Pancreas (tissue), 10 donors: Measurements from ENCODE around the gene SMIM20. TPM values are rescaled to one million over a fixed set of nuclear protein-coding genes. Genes with fewer than 3 reads are reported as not detected.

ENCODE experiments used
- ATAC-seq, 4 donors: fragments of 200-7000 bp; cut with Tn5 transposase; one replicate each; pipeline versions ENCODE4 v1.8.0 to v1.9.1; 2020; ENCODE audit warnings: mild to moderate bottlenecking in 4 of 4, moderate library complexity in 4 of 4
- DNase-seq, 6 donors: peaks; one replicate each; pipeline ENCODE4 v3.0.0-alpha.2; 2020
- FAIRE-seq: peaks from 2 replicates; lab custom pipeline; 2012; peaks lifted over from hg19 to GRCh38; lab: Jason Lieb, UNC
- H3K27ac ChIP-seq, 4 donors: fragments of 200-600 bp; sonication (generic); 1 replicate in 3 of 4; 2 replicates in 1 of 4; pipeline versions ENCODE4 v1.5.0 to v1.8.0; 2020
- H3K27me3 ChIP-seq, 4 donors: fragments of 200-600 bp; one replicate each; pipeline ENCODE4 v1.8.0; 2021
- H3K36me3 ChIP-seq, 3 donors: fragments of 200-600 bp; sonication (generic) in 1 of 3; one replicate each; pipeline versions ENCODE4 v1.5.0 to v1.8.0; 2020 to 2021
- H3K4me1 ChIP-seq, 3 donors: fragments of 200-600 bp; one replicate each; pipeline ENCODE4 v1.8.0; 2021
- H3K4me3 ChIP-seq, 4 donors: fragments of 200-600 bp; sonication (generic) in 2 of 4; one replicate each; pipeline versions ENCODE4 v1.5.0 to v1.8.0; 2020 to 2021
- H3K9me3 ChIP-seq, 4 donors: fragments of 200-600 bp; one replicate each; pipeline ENCODE4 v1.8.0; 2021
- CTCF ChIP-seq, 4 donors: fragments of 200-600 bp; sonication (generic) in 3 of 4; IDR thresholded peaks; one replicate each; pipeline versions ENCODE4 v1.5.0 to v1.8.0; 2021; ENCODE audit warnings: antibody characterized with exemption in 4 of 4
- WGBS, 2 donors: extraction: QIAGEN DNeasy Blood & Tissue Kit; methylation state at CpG; one replicate each; pipeline ENCODE4 v1.1.7; 2013; 5-methylcytosine and 5-hydroxymethylcytosine counted together
- intact Hi-C, 3 donors: fragments of 100-400 bp; cut with DNase I; formaldehyde crosslinking; loops; one replicate each; pipeline versions ENCODE4 v1.11.1 to v1.14.2; 2022
- polyA plus RNA-seq, 2 donors: library from polyadenylated mRNA; stranded (reverse); fragments of 200-250 nt; gene quantifications; one replicate each; pipeline ENCODE4 v1.2.3, GENCODE V29; 2013
- total RNA-seq, 6 donors: library from RNA; stranded (reverse); fragmentation: NEBNext Ultra II Directional in 4 of 6; extraction: Animal tissue kit (Norgen Biotek cat#: 25700) in 4 of 6; gene quantifications; one replicate each; pipeline versions ENCODE4 v1.2.1 to v1.2.4, GENCODE V29; 2021 to 2023
- donor health status: healthy with polysubstance abuse.
- donor health status: DM: no; HTN: no; CAD: no; lungs with moderate emphysema.
- donor health status: DM: no; HTN: no; CAD: no.
- donor health status: control.
- donor health status: control.
- donor health status: Bipolar disorder and iron deficiency.
- donor health status: DM: yes; HTN: yes; CAD: no.
- donor health status: DM: no; HTN: no; CAD: no.
- donor health status: DM: no; HTN: no; CAD: no.
- donor health status: DM: yes; HTN: yes; CAD: no.

The SMIM20 gene
- total and polyA plus RNA-seq, 8 donors, result 11.7 to 37.4 (median 18.7) TPM

GRCh38 chr4:25879091-25879584, 34.9 kb upstream of the SMIM20 start:
- Histone ChIP-seq H3K9me3 (no peaks in the 10 kb centered on the region), H3K4me1 (peaks cover 0 to under 1% (median 0%) of the 10 kb centered on the region in 3 donors), H3K27me3 (no peaks in the 10 kb centered on the region), H3K36me3 (no peaks in the 10 kb centered on the region), H3K4me3 (no peak overlapping the region), H3K27ac (no peak overlapping the region)
- DNase-seq, result no peak
- no peak for TF ChIP-seq CTCF (IDR thresholded peaks at IDR 0.05)
- intact Hi-C loops, result no loop called here
- WGBS, 2 donors, result 78 to 83% methylated on average over 9 of the region's 9 CpGs
- no peak for FAIRE-seq
- no peak for ATAC-seq

GRCh38 chr4:25879587-25879986, 34.4 kb upstream of the SMIM20 start:
- no peak for TF ChIP-seq CTCF (IDR thresholded peaks at IDR 0.05)
- no peaks in the 10 kb centered on the region for H3K27me3 ChIP-seq

GRCh38 chr4:25879991-25880651, 33.9 kb upstream of the SMIM20 start:
- intact Hi-C loops, result no loop called here
- Histone ChIP-seq H3K27ac (no peak overlapping the region), H3K27me3 (no peaks in the 10 kb centered on the region), H3K9me3 (no peaks in the 10 kb centered on the region), H3K36me3 (no peaks in the 10 kb centered on the region), H3K4me3 (no peak overlapping the region), H3K4me1 (no peaks in the 10 kb centered on the region)
- TF ChIP-seq CTCF (IDR thresholded peaks at IDR 0.05), result no peak
- DNase-seq, result no peak
- WGBS, 2 donors, result 72 to 78% methylated on average over 7 of the region's 7 CpGs
- ATAC-seq, result peak in 1 of 4 donors; percentile 46
- FAIRE-seq, result no peak

More at GRCh38 chr4:25879587-25879986, 34.4 kb upstream of the SMIM20 start:
- DNase-seq, result no peak
- Histone ChIP-seq H3K9me3 (no peaks in the 10 kb centered on the region), H3K4me1 (no peaks in the 10 kb centered on the region), H3K4me3 (no peak overlapping the region), H3K27ac (no peak overlapping the region), H3K36me3 (no peaks in the 10 kb centered on the region)
- 93 to 98% methylated on average over 6 of the region's 6 CpGs for WGBS, 2 donors
- no peak for FAIRE-seq
- intact Hi-C loops, result no loop called here
- ATAC-seq, result no peak

- DNase-seq (no peak), ATAC-seq (no peak), FAIRE-seq (no peak)
- no peak overlapping the region for H3K4me3 ChIP-seq
- no peaks in the 10 kb centered on the region for H3K36me3 ChIP-seq
- intact Hi-C loops, result no loop called here
- no peaks in the 10 kb centered on the region for H3K4me1 ChIP-seq
- no peaks in the 10 kb centered on the region for H3K27me3 ChIP-seq
- 73 to 84% methylated on average over 4 of the region's 4 CpGs for WGBS, 2 donors
- no peaks in the 10 kb centered on the region for H3K9me3 ChIP-seq
- no peak for TF ChIP-seq CTCF (IDR thresholded peaks at IDR 0.05)
- H3K27ac ChIP-seq, result no peak overlapping the region
Observed at GRCh38 chr4:25881193-25881592, 32.8 kb upstream of the SMIM20 start.

- Histone ChIP-seq H3K4me3 (no peak overlapping the region), H3K9me3 (no peaks in the 10 kb centered on the region), H3K27me3 (no peaks in the 10 kb centered on the region), H3K4me1 (no peaks in the 10 kb centered on the region), H3K36me3 (no peaks in the 10 kb centered on the region), H3K27ac (no peak overlapping the region)
- intact Hi-C loops, result no loop called here
- WGBS, 2 donors, result 83 to 95% methylated on average over 4 of the region's 4 CpGs
- DNase-seq (no peak), ATAC-seq (no peak), FAIRE-seq (no peak)
- no peak for TF ChIP-seq CTCF (IDR thresholded peaks at IDR 0.05)
Observed at GRCh38 chr4:25882226-25882625, 31.8 kb upstream of the SMIM20 start.
